Neuronal stem cell (in vitro differentiated cells): ENCODE results near the gene TMEM255B.
A peak's percentile ranks its signal among the peaks of the same experiment; 100 is the strongest.

Source experiments
- DNase-seq: peaks from one replicate; pipeline ENCODE4 v3.0.0-alpha.2; 2013; ENCODE audit warnings: low spot score
- H2AFZ ChIP-seq: one replicate; pipeline ENCODE4 v1.6.1; 2013; ENCODE audit warnings: mild to moderate bottlenecking, low read length, inconsistent platforms
- H2AK5ac ChIP-seq: 2 replicates; pipeline ENCODE4 v1.6.1; 2013; ENCODE audit warnings: low read depth, mild to moderate bottlenecking, inconsistent platforms, low read length, moderate library complexity, mixed read lengths
- H2BK120ac ChIP-seq: 2 replicates; pipeline ENCODE4 v1.6.1; 2013; ENCODE audit warnings: low read depth, mild to moderate bottlenecking, inconsistent platforms, low read length, moderate library complexity, mixed read lengths
- H2BK12ac ChIP-seq: one replicate; pipeline ENCODE4 v1.6.1; 2013; ENCODE audit warnings: low read length, inconsistent platforms
- H2BK15ac ChIP-seq: 2 replicates; pipeline ENCODE4 v1.6.1; 2013; ENCODE audit warnings: mild to moderate bottlenecking, low read length, inconsistent platforms, mixed read lengths
- H2BK5ac ChIP-seq: one replicate; pipeline ENCODE4 v1.6.1; 2013; ENCODE audit warnings: inconsistent platforms, mild to moderate bottlenecking, low read length, moderate library complexity
- H3K14ac ChIP-seq: one replicate; pipeline ENCODE4 v1.6.1; 2013; ENCODE audit warnings: low read length, inconsistent platforms
- H3K18ac ChIP-seq: 2 replicates; pipeline ENCODE4 v1.6.1; 2013; ENCODE audit warnings: low read length, inconsistent platforms
- H3K23ac ChIP-seq: 2 replicates; pipeline ENCODE4 v1.6.1; 2013; ENCODE audit warnings: low read depth, mild to moderate bottlenecking, mixed read lengths, low read length, inconsistent platforms; ENCODE audit not compliant: poor library complexity
- H3K27ac ChIP-seq: replicated peaks from 3 replicates; pipeline ENCODE4 v1.5.1; 2013; ENCODE audit warnings: low read length, inconsistent platforms
- H3K27me3 ChIP-seq, 3 experiments: 2 replicates each; pipeline ENCODE4 v1.6.1; 2013; ENCODE audit warnings: low read length in 3 of 3, mild to moderate bottlenecking in 2 of 3, inconsistent platforms in 1 of 3, low read depth in 1 of 3, mixed read lengths in 1 of 3, moderate library complexity in 1 of 3; ENCODE audit not compliant: control insufficient read depth in 3 of 3, insufficient read depth in 3 of 3
- H3K36me3 ChIP-seq, 2 donors: replicated peaks in 1 of 2; 2 replicates each; pipeline ENCODE4 v1.6.1; 2013; ENCODE audit warnings: low read length in 2 of 2; ENCODE audit not compliant: control insufficient read depth in 2 of 2, insufficient read depth in 2 of 2
- H3K4ac ChIP-seq: 2 replicates; pipeline ENCODE4 v1.6.1; 2013; ENCODE audit warnings: inconsistent platforms, mild to moderate bottlenecking, low read length, moderate library complexity
- H3K4me1 ChIP-seq, 2 donors: 1 replicate in 1 of 2; 2 replicates in 1 of 2; pipeline ENCODE4 v1.6.1; 2013; ENCODE audit warnings: low read length in 2 of 2, low read depth in 1 of 2; ENCODE audit not compliant: control insufficient read depth in 2 of 2, insufficient read depth in 1 of 2
- H3K4me2 ChIP-seq: one replicate; pipeline ENCODE4 v1.6.1; 2013; ENCODE audit warnings: mild to moderate bottlenecking, low read length, inconsistent platforms; ENCODE audit not compliant: insufficient read depth, poor library complexity, severe bottlenecking
- H3K4me3 ChIP-seq, 2 donors: 2 replicates each; pipeline ENCODE4 v1.5.1; 2013; ENCODE audit warnings: low read length in 2 of 2, mild to moderate bottlenecking in 2 of 2, inconsistent platforms in 1 of 2, moderate library complexity in 1 of 2
- H3K79me1 ChIP-seq: one replicate; pipeline ENCODE4 v1.6.1; 2013; ENCODE audit warnings: low read depth, mild to moderate bottlenecking, inconsistent platforms, low read length, moderate library complexity
- H3K9ac ChIP-seq: one replicate; pipeline ENCODE4 v1.6.1; 2013; ENCODE audit warnings: mild to moderate bottlenecking, low read depth, low read length, inconsistent platforms; ENCODE audit not compliant: poor library complexity
- H3K9me3 ChIP-seq, 2 donors: replicated peaks in 1 of 2; 2 replicates each; pipeline versions ENCODE3 to v1.6.1; 2013; ENCODE audit warnings: low read length in 2 of 2, mild to moderate bottlenecking in 2 of 2, inconsistent platforms in 1 of 2, low read depth in 1 of 2, mixed read lengths in 1 of 2, moderate library complexity in 1 of 2; ENCODE audit not compliant: control insufficient read depth in 2 of 2, insufficient read depth in 1 of 2
- H4K8ac ChIP-seq: one replicate; pipeline ENCODE4 v1.6.1; 2013; ENCODE audit warnings: low read depth, mild to moderate bottlenecking, inconsistent platforms, low read length, moderate library complexity
- H4K91ac ChIP-seq: one replicate; pipeline ENCODE4 v1.6.1; 2013; ENCODE audit warnings: low read length, low read depth, mild to moderate bottlenecking, inconsistent platforms; ENCODE audit not compliant: poor library complexity
- WGBS, 2 donors: extraction: QIAGEN DNeasy Blood & Tissue Kit; methylation state at CpG; one replicate each; pipeline ENCODE4 v1.1.7; 2013; ENCODE audit warnings: missing lambda C conversion rate in 2 of 2, mixed read lengths in 1 of 2; ENCODE audit not compliant: insufficient read length in 2 of 2, insufficient replicate concordance in 1 of 2; ENCODE audit errors: extremely low coverage in 2 of 2; 5-methylcytosine and 5-hydroxymethylcytosine counted together

TMEM255B gene

GRCh38 chr13:113734099-113734825 lies 24.8 kb upstream of the TMEM255B start:
- Histone ChIP-seq H3K4me3 (peak overlapping the region in 1 of 2 donors; percentile 66), H2BK5ac (peak overlapping the region; percentile 53), H4K91ac (peak overlapping the region; percentile 1), H3K36me3 (peaks cover 0 to 2% of the 10 kb centered on the region in 2 donors), H2BK12ac (peak overlapping the region; percentile 84), H3K27ac (no peak overlapping the region), H2BK15ac (peak overlapping the region; percentile 58), H3K9ac (peak overlapping the region; percentile 87), H3K18ac (peak overlapping the region; percentile 81), H3K23ac (peak overlapping the region; percentile 20), H3K79me1 (peaks cover 7% of the 10 kb centered on the region), H3K27me3 (peaks cover 0 to 16% (median 0%) of the 10 kb centered on the region in 3 experiments), H2AFZ (no peak overlapping the region), H3K4me1 (peaks cover 0 to 5% of the 10 kb centered on the region in 2 donors), H3K4ac (no peak overlapping the region), H3K14ac (peak overlapping the region; percentile 100), H2BK120ac (no peak overlapping the region), H3K9me3 (peaks cover 0 to 9% of the 10 kb centered on the region in 2 donors), H3K4me2 (no peak overlapping the region), H2AK5ac (peak overlapping the region; percentile 97), H4K8ac (peak overlapping the region; percentile 33)
- WGBS, 2 donors, result no CpG with 5 or more reads among the region's 26 CpGs
- no peak for DNase-seq

- Histone ChIP-seq H3K4ac (no peak overlapping the region), H3K9me3 (peaks cover 0 to 9% of the 10 kb centered on the region in 2 donors), H4K91ac (no peak overlapping the region), H2BK12ac (peak overlapping the region; percentile 41), H4K8ac (no peak overlapping the region), H3K9ac (no peak overlapping the region), H3K36me3 (peaks cover 0 to 2% of the 10 kb centered on the region in 2 donors), H3K4me1 (peaks cover 0 to 4% of the 10 kb centered on the region in 2 donors), H3K79me1 (peaks cover 7% of the 10 kb centered on the region), H3K18ac (peak overlapping the region; percentile 81), H3K4me2 (no peak overlapping the region), H2AFZ (no peak overlapping the region), H3K23ac (no peak overlapping the region), H2BK120ac (no peak overlapping the region), H2BK5ac (no peak overlapping the region), H3K27ac (no peak overlapping the region), H2BK15ac (no peak overlapping the region), H2AK5ac (peak overlapping the region; percentile 97), H3K27me3 (peaks cover 0 to 11% (median 0%) of the 10 kb centered on the region in 3 experiments), H3K14ac (no peak overlapping the region), H3K4me3 (no peak overlapping the region)
- no peak for DNase-seq
- no CpG with 5 or more reads among the region's 8 CpGs for WGBS, 2 donors
Observed at GRCh38 chr13:113734826-113735125, 24.2 kb upstream of the TMEM255B start.

- Histone ChIP-seq H3K4me1 (peaks cover 2 to 4% of the 10 kb centered on the region in 2 donors), H3K27ac (no peak overlapping the region), H3K79me1 (peaks cover 7% of the 10 kb centered on the region), H2BK120ac (no peak overlapping the region), H3K4ac (no peak overlapping the region), H3K14ac (peak overlapping the region; percentile 71), H2BK12ac (peak overlapping the region; percentile 41), H4K91ac (no peak overlapping the region), H2AK5ac (peak overlapping the region; percentile 81), H3K36me3 (peaks cover 0 to 2% of the 10 kb centered on the region in 2 donors), H3K4me2 (no peak overlapping the region), H2BK5ac (peak overlapping the region; percentile 5), H2BK15ac (peak overlapping the region; percentile 37), H3K9ac (no peak overlapping the region), H2AFZ (no peak overlapping the region), H3K23ac (peak overlapping the region; percentile 31), H4K8ac (no peak overlapping the region), H3K27me3 (peaks cover 0 to 10% (median 0%) of the 10 kb centered on the region in 3 experiments), H3K18ac (peak overlapping the region; percentile 48), H3K4me3 (no peak overlapping the region), H3K9me3 (peaks cover 0 to 9% of the 10 kb centered on the region in 2 donors)
- no CpG with 5 or more reads among the region's 26 CpGs for WGBS, 2 donors
- no peak for DNase-seq
Observed at GRCh38 chr13:113735194-113735593, 23.8 kb upstream of the TMEM255B start.

- H4K8ac ChIP-seq, result peak overlapping the region; percentile 82
- H3K27me3 ChIP-seq, result peaks cover 0 to 6% (median 4%) of the 10 kb centered on the region in 3 experiments
- no peak overlapping the region for H3K23ac ChIP-seq
- no peak overlapping the region for H3K18ac ChIP-seq
- H3K4me2 ChIP-seq, result no peak overlapping the region
- H3K36me3 ChIP-seq, result peaks cover 0 to 2% of the 10 kb centered on the region in 2 donors
- H3K14ac ChIP-seq, result no peak overlapping the region
- no peak overlapping the region for H3K4ac ChIP-seq
- H2BK15ac ChIP-seq, result no peak overlapping the region
- H2AK5ac ChIP-seq, result peak overlapping the region; percentile 81
- H2AFZ ChIP-seq, result no peak overlapping the region
- H2BK5ac ChIP-seq, result no peak overlapping the region
- H3K79me1 ChIP-seq, result peaks cover 7% of the 10 kb centered on the region
- no peak overlapping the region for H3K4me3 ChIP-seq
- no peak overlapping the region for H4K91ac ChIP-seq
- H3K27ac ChIP-seq, result no peak overlapping the region
- no CpG with 5 or more reads among the region's 14 CpGs for WGBS, 2 donors
- H3K9me3 ChIP-seq, result peaks cover 0 to 9% of the 10 kb centered on the region in 2 donors
- no peak for DNase-seq
- no peak overlapping the region for H2BK120ac ChIP-seq
- no peak overlapping the region for H2BK12ac ChIP-seq
- no peak overlapping the region for H3K9ac ChIP-seq
- H3K4me1 ChIP-seq, result peaks cover 2 to 5% of the 10 kb centered on the region in 2 donors
Observed at GRCh38 chr13:113735750-113736149, 23.3 kb upstream of the TMEM255B start.
